H1 (cell line): ENCODE measurements around the gene PBX1. TPM values are rescaled to one million over a fixed set of nuclear protein-coding genes. Genes with fewer than 3 reads are reported as not detected.

Experiments used
- polyA plus RNA-seq, 7 experiments: library from polyadenylated mRNA; depleted of rRNA in 3 of 7; stranded (reverse) in 5 of 7; unstranded in 2 of 7; fragments of >200 nt in 5 of 7; fragments of 200-250 nt in 2 of 7; gene quantifications; 1 replicate in 5 of 7; 2 replicates in 1 of 7; 4 replicates in 1 of 7; pipeline versions ENCODE4 v1.2.1 to v1.2.3, GENCODE V29; 2011 to 2013; ENCODE audit warnings: missing spikeins in 2 of 7, mixed read lengths in 2 of 7
- total RNA-seq: library from RNA; stranded (reverse); fragmentation: NEBNext Ultra II Directional; extraction: Animal tissue kit (Norgen Biotek cat#: 25700); gene quantifications from 2 replicates; pipeline ENCODE4 v1.2.1, GENCODE V29; 2021
- TF ChIP-seq, protein P1 (sequence below), 3 experiments: IDR thresholded peaks; 1 replicate in 2 of 3; 2 replicates in 1 of 3; pipeline versions ENCODE4 v1.5.1 to v1.6.1; 2011; ENCODE audit warnings: low read length in 3 of 3, mild to moderate bottlenecking in 3 of 3, inconsistent platforms in 2 of 3, low read depth in 1 of 3, moderate library complexity in 1 of 3; ENCODE audit not compliant: insufficient read depth in 1 of 3; ENCODE audit errors: control extremely low read depth in 1 of 3

PBX1 gene
- total and polyA plus RNA-seq, 2 of the 8 experiments (the other 6 are each of a cell fraction or from before 2014, with no cell fraction given) = 87.4 to 124 TPM

DNA sequence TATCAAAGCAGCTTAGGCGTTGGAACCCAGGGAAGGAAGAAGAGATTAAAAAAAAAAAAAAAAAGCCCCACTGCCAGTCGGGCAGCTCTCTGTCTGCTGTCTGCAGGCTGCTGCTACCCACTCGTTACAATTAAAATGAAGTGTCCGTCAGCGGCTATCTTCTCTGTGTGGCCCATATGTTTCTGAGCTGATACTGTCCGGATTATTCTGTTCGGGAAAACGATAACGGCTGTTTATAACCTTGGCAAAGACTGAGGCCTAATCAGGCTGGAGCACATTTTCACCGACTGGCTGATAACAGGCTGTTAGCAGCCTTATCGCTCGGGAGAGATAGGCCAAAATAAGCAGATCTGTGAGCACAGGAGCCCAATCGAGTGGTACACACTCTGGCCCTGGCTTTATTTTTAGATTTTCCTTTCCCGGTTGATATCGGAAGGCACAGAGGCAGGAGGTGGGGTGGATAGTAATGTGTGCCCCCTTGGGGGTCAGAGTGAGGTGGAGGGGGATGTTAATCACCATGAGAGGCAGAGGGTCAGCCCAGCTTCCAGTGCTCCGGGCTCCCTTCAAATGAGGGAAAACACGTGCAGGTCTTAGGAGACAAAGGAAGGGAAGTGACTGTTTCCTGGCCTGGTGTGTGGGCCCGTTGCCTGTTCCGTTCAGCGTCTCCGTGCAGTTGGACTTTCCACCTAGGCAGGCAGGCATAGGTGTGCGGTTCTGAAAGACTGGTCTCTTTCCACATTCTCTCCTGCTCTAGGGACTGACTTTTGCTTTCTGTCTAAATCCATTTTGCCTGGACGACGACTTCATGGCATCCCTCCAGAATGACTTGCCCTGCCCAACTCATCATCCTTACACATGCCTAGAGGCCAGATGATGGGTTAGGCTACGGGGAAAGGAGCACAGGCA is 153.4 kb downstream of the PBX1 start (continued):
- TF ChIP-seq, protein P1, sequence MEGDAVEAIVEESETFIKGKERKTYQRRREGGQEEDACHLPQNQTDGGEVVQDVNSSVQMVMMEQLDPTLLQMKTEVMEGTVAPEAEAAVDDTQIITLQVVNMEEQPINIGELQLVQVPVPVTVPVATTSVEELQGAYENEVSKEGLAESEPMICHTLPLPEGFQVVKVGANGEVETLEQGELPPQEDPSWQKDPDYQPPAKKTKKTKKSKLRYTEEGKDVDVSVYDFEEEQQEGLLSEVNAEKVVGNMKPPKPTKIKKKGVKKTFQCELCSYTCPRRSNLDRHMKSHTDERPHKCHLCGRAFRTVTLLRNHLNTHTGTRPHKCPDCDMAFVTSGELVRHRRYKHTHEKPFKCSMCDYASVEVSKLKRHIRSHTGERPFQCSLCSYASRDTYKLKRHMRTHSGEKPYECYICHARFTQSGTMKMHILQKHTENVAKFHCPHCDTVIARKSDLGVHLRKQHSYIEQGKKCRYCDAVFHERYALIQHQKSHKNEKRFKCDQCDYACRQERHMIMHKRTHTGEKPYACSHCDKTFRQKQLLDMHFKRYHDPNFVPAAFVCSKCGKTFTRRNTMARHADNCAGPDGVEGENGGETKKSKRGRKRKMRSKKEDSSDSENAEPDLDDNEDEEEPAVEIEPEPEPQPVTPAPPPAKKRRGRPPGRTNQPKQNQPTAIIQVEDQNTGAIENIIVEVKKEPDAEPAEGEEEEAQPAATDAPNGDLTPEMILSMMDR (IDR thresholded peaks at IDR 0.05; ENCODE audit: control extremely low read depth in 1 of 3, insufficient read depth in 1 of 3, low read depth in 1 of 3, low read length in 3 of 3) = no peak
- TF ChIP-seq, all 59 proteins: peak for 2
